HG03045 (cell line): ENCODE measurements around the gene C1QTNF3.
"Not testable (repeated sequence)": the region's sequence is repeated elsewhere in the genome, so short reads cannot be mapped to it uniquely, and the experiment has no call there.

Source experiments
- ATAC-seq: cut with Tn5 transposase; IDR thresholded peaks from one replicate; pipeline ENCODE4 v1.9.1; 2021; ENCODE audit warnings: mild to moderate bottlenecking, moderate library complexity; ENCODE audit not compliant: unreplicated experiment

C1QTNF3 gene

GRCh38 chr5:34026089-34026761, 16.8 kb downstream of the C1QTNF3 start:
- ATAC-seq = no peak

- peak; percentile 69 for ATAC-seq
These were observed 20.8 kb downstream of the C1QTNF3 start for GRCh38 chr5:34022121-34022705.

GRCh38 chr5:34021334-34021733, 21.7 kb downstream of the C1QTNF3 start:
- no peak for ATAC-seq

GRCh38 chr5:34020726-34021125, 22.3 kb downstream of the C1QTNF3 start:
- ATAC-seq = no peak

- no peak for ATAC-seq
These were observed 25.8 kb downstream of the C1QTNF3 start for GRCh38 chr5:34017254-34017653.

- no peak for ATAC-seq
These were observed 26.3 kb downstream of the C1QTNF3 start for GRCh38 chr5:34016750-34017149.

GRCh38 chr5:34016222-34016621, 26.8 kb downstream of the C1QTNF3 start:
- no peak for ATAC-seq

GRCh38 chr5:34015120-34015822, 27.7 kb downstream of the C1QTNF3 start:
- no peak for ATAC-seq

- no peak for ATAC-seq
These were observed 28.4 kb downstream of the C1QTNF3 start for GRCh38 chr5:34014626-34015025.

- ATAC-seq = no peak
These were observed 29.5 kb downstream of the C1QTNF3 start for GRCh38 chr5:34013547-34013946.

- ATAC-seq = no peak
These were observed 30.2 kb downstream of the C1QTNF3 start for GRCh38 chr5:34012791-34013190.

- ATAC-seq = no peak
These were observed 31.5 kb downstream of the C1QTNF3 start for GRCh38 chr5:34011536-34011935.

GRCh38 chr5:34010146-34010545, 32.9 kb downstream of the C1QTNF3 start:
- ATAC-seq = not testable (repeated sequence)

- no peak for ATAC-seq
These were observed 33.4 kb downstream of the C1QTNF3 start for GRCh38 chr5:34009610-34010009.

GRCh38 chr5:34008802-34009201, 34.2 kb downstream of the C1QTNF3 start:
- ATAC-seq = no peak

GRCh38 chr5:34007621-34008600, 35.1 kb downstream of the C1QTNF3 start, which contains the start of gene AMACR:
TSS of gene AMACR (minus strand) at chr5:34008050. CDS start at chr5:34008019, 31 bp downstream.
- peak; percentile 90 for ATAC-seq

- no peak for ATAC-seq
These were observed 35.8 kb downstream of the C1QTNF3 start for GRCh38 chr5:34007201-34007620.

- no peak for ATAC-seq
These were observed 37.3 kb downstream of the C1QTNF3 start for GRCh38 chr5:34005681-34006080.

GRCh38 chr5:34005211-34005610, 37.8 kb downstream of the C1QTNF3 start:
- no peak for ATAC-seq

GRCh38 chr5:34003941-34004340, 39.1 kb downstream of the C1QTNF3 start:
- no peak for ATAC-seq
